Diencephalon (tissue), 1 donor: ENCODE data around the gene CLEC11A. TPM values are rescaled to one million over a fixed set of nuclear protein-coding genes. Genes with fewer than 3 reads are reported as not detected.

Experiments used
- total RNA-seq: library from RNA; depleted of rRNA; stranded (reverse); fragments of >200 nt; gene quantifications from one replicate; pipeline ENCODE4 v1.2.3, GENCODE V29; 2014

CLEC11A gene, protein sequence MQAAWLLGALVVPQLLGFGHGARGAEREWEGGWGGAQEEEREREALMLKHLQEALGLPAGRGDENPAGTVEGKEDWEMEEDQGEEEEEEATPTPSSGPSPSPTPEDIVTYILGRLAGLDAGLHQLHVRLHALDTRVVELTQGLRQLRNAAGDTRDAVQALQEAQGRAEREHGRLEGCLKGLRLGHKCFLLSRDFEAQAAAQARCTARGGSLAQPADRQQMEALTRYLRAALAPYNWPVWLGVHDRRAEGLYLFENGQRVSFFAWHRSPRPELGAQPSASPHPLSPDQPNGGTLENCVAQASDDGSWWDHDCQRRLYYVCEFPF
- 2.5 TPM for total RNA-seq

DNA sequence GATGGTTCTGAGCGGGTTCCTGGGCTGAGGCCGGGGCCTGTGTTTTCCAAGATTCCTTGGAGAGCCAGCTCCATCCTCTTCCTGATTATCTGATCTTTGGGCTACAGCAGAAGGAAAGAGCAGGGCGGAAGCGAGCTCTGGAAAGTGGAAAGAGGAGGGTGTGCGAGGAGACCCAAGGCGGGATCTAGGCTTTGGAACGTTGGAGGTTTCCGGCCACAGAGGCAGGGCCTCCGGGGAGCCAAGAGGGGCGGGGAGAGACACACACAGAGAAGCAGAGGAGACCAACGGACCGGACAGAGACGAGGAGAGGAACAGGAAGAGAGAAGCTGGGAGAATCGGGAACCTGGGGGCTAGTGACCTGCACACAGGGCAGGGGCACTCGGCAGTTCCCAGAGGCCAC is at the start of gene CLEC11A:
Gene CLEC11A, plus strand, starts transcription at position 296 of the 400 bp plus-strand sequence. CDS start 162 bp downstream, outside the sequence.

GRCh38 chr19:50719566-50719965 is 3.6 kb upstream of the CLEC11A start, which contains the start of gene SHANK1:
Gene SHANK1 (minus strand): TSS chr19:50719802. CDS start chr19:50716919, 2,883 bp downstream.

DNA sequence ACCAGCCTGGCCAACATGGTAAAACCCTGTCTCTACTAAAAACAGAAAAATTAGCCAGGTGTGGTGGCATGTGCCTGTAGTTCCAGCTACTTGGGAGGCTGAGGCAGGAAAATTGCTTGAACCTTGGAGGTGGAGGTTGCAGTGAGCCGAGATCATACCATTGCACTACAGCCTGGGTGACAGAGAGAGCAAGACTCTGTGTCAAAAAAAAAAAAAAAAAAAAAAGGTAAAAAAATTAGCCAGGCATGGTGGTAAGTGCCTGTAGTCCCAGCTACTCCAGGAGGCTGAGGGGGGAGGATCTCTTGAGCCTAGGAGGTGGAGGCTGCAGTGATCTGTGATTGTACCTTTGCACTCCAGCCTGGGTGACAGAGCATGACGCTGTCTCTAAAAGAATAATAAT is 47.0 kb downstream of the CLEC11A start, which contains the start of gene GPR32:
Gene GPR32, plus strand, starts transcription at position 301 of the 400 bp plus-strand sequence. CDS start 137 bp downstream, outside the sequence.

Other genes with a start within 250 kb of the CLEC11A start
- gene EMC10, start 246.9 kb upstream of the CLEC11A start, total RNA-seq: 68.5 TPM
- gene GARIN5A, start 246.5 kb upstream of the CLEC11A start, total RNA-seq: 7.2 TPM
- gene JOSD2, start 212.2 kb upstream of the CLEC11A start, total RNA-seq: 3.7 TPM
- 3.0 TPM for gene ASPDH, start 209.5 kb upstream of the CLEC11A start, total RNA-seq
- gene LRRC4B, start 154.9 kb upstream of the CLEC11A start, total RNA-seq: 105 TPM
- gene SYT3, start 83.5 kb upstream of the CLEC11A start, total RNA-seq: 36.0 TPM
- not detected for gene C19orf81, start 73.9 kb upstream of the CLEC11A start, total RNA-seq
- gene SHANK1, start 3.6 kb upstream of the CLEC11A start, total RNA-seq: 23.3 TPM
- not detected for gene GPR32, start 47.1 kb downstream of the CLEC11A start, total RNA-seq
- not detected for gene ACP4, start 67.1 kb downstream of the CLEC11A start, total RNA-seq
- gene KLK1, start 100.4 kb downstream of the CLEC11A start, total RNA-seq: not detected
- gene KLK15, start 110.2 kb downstream of the CLEC11A start, total RNA-seq: not detected
- not detected for gene KLK3, start 131.6 kb downstream of the CLEC11A start, total RNA-seq
- not detected for gene KLK2, start 150.1 kb downstream of the CLEC11A start, total RNA-seq
- not detected for gene KLK4, start 188.0 kb downstream of the CLEC11A start, total RNA-seq
- 0.69 TPM for gene KLK5, start 229.7 kb downstream of the CLEC11A start, total RNA-seq
- not detected for gene KLK6, start 246.2 kb downstream of the CLEC11A start, total RNA-seq